ENCODE results near the gene LGALS1.

- TF ChIP-seq TAF1 (IDR thresholded peaks at IDR 0.05; ENCODE audit: borderline replicate concordance, low read depth, low read length) (no peak), POLR2AphosphoS5 (IDR thresholded peaks at IDR 0.05; ENCODE audit: low read depth, low read length) (no peak), POLR2A (IDR thresholded peaks at IDR 0.05; ENCODE audit: low read depth, low read length) (no peak)
Observed at GRCh38 chr22:37659897-37660708, 15.3 kb upstream of the LGALS1 start.
